ENCODE measurements around the gene MEI1. TPM values are rescaled to one million over a fixed set of nuclear protein-coding genes. Genes with fewer than 3 reads are reported as not detected.
A peak's percentile ranks its signal among the peaks of the same experiment; 100 is the strongest.

Gene MEI1
- total and polyA plus RNA-seq, 2 of the 4 experiments (the other 2 are of a cell fraction): 0.90 to 2.6 TPM

DNA sequence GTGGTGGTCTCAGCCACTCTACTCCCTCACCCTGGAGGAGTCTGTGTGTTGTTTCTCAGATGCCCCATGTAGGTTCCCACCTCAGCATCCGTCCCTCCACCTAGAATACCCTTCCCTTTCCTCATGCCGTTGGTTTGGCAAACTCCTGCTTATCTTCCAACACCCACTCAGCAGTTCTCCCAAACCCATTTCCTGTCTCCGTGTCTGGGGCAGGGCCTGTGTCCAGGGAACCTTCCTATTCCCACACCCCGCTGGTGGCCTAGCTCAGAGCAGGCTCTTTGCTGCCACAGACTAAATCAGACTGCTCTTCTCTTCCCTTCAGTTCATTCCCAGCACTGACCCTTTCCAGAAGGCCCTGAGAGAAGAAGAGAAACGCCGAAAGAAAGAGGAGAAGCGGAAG is 126.1 kb downstream of the MEI1 start:
- no peaks in the 10 kb centered on the region for H3K36me3 ChIP-seq (ENCODE audit: control insufficient read depth, insufficient read depth, low read length)
- H2BK5ac ChIP-seq (ENCODE audit: low read depth, low read length, poor library complexity, severe bottlenecking): no peak overlapping the region
- DNase-seq: peak; percentile 42
- no peak overlapping the region for H3K27ac ChIP-seq (ENCODE audit: insufficient read depth, low read length)
- peaks cover 4% of the 10 kb centered on the region; the same call in 1 of the 2 replicates for H3K9me1 ChIP-seq (ENCODE audit: insufficient read depth, low read length)
- no peak overlapping the region for H2BK20ac ChIP-seq (ENCODE audit: low read depth, low read length)
- peak overlapping the region; percentile 8; the same call in 1 of the 2 replicates for H3K14ac ChIP-seq (replicated peaks; ENCODE audit: low read depth, low read length)
- H4K8ac ChIP-seq (ENCODE audit: low read depth in 2 of 2, low read length in 2 of 2): peak overlapping the region in 1 of 2 experiments; percentile 54; a peak in 1 of 4 replicates
- H3K56ac ChIP-seq (ENCODE audit: extremely low read depth, insufficient read depth, low read length): no peak overlapping the region
- in situ Hi-C loops (cut with MboI; ENCODE audit: low sequenced_read_pairs) (no loop called here), intact Hi-C loops (cut with micrococcal nuclease) (no loop called here), dilution Hi-C loops (cut with HindIII; ENCODE audit: low sequenced_read_pairs, unreplicated experiment) (no loop called here)
- H3K4me2 ChIP-seq (ENCODE audit: low read depth, low read length): no peak overlapping the region
- H3K79me1 ChIP-seq (ENCODE audit: low read depth in 1 of 2, low read length in 2 of 2): peaks cover 0 to 4% of the 10 kb centered on the region in 2 experiments; a peak in 1 of 4 replicates
- H4K20me1 ChIP-seq (ENCODE audit: insufficient read depth, low read length): no peaks in the 10 kb centered on the region
- H2AK5ac ChIP-seq (ENCODE audit: low read depth, low read length): peak overlapping the region; percentile 1; the same call in 1 of the 2 replicates
- H3K9me3 ChIP-seq (ENCODE audit: control insufficient read depth, insufficient read depth, low read length): no peaks in the 10 kb centered on the region
- TF ChIP-seq MXI1 (IDR thresholded peaks at IDR 0.05; ENCODE audit: borderline replicate concordance, low read depth, low read length) (no peak), MAZ (IDR thresholded peaks at IDR 0.05; ENCODE audit: borderline replicate concordance, low read depth, low read length) (no peak), CHD1 (IDR thresholded peaks at IDR 0.05; ENCODE audit: low read depth, low read length) (no peak), MAFK (IDR thresholded peaks at IDR 0.05; ENCODE audit: low read depth, low read length) (no peak)
- TF ChIP-seq, protein P1, sequence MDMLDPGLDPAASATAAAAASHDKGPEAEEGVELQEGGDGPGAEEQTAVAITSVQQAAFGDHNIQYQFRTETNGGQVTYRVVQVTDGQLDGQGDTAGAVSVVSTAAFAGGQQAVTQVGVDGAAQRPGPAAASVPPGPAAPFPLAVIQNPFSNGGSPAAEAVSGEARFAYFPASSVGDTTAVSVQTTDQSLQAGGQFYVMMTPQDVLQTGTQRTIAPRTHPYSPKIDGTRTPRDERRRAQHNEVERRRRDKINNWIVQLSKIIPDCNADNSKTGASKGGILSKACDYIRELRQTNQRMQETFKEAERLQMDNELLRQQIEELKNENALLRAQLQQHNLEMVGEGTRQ (IDR thresholded peaks at IDR 0.05; ENCODE audit: low read depth, low read length): no peak
- POLR2A ChIA-PET (ENCODE audit: unreplicated experiment): no interaction called here
- WGBS, 2 experiments (ENCODE audit: extremely low coverage in 2 of 2, insufficient read length in 1 of 2): 50% methylated on average over 1 of the region's 7 CpGs; no CpG with 5 or more reads in 1 of the 2 experiments
- H4K91ac ChIP-seq (ENCODE audit: insufficient read depth, low read depth, low read length): no peak overlapping the region
- no peaks in the 10 kb centered on the region for H3K27me3 ChIP-seq (ENCODE audit: control insufficient read depth, insufficient read depth, low read length)
- CTCF ChIA-PET: no interaction called here
- H3K4me3 ChIP-seq (ENCODE audit: insufficient read depth, low read depth, low read length): no peak overlapping the region
- no peak overlapping the region for H3K9ac ChIP-seq (ENCODE audit: low read depth, low read length)
- peak overlapping the region; percentile 17; the same call in 1 of the 2 replicates for H3K4ac ChIP-seq (ENCODE audit: low read depth, low read length)
- H2BK15ac ChIP-seq (ENCODE audit: low read depth, low read length): no peak overlapping the region
- peak overlapping the region; percentile 7; the same call in 1 of the 2 replicates for H2BK120ac ChIP-seq (ENCODE audit: low read depth, low read length)
- H2AFZ ChIP-seq (replicated peaks; ENCODE audit: low read length, poor library complexity): peak overlapping the region; percentile 58
- H3K4me1 ChIP-seq (ENCODE audit: control insufficient read depth, insufficient read depth, low read length): peaks cover 20% of the 10 kb centered on the region
- H4K5ac ChIP-seq (ENCODE audit: low read depth, low read length): peak overlapping the region; percentile 43
- no peak overlapping the region for H3K23ac ChIP-seq (ENCODE audit: low read depth, low read length)
- H2AK9ac ChIP-seq (replicated peaks; ENCODE audit: low read depth, low read length, poor library complexity): peak overlapping the region; percentile 8
- ATAC-seq (ENCODE audit: low read depth): peak; percentile 24; the same call in 1 of the 2 replicates
- no TSS peak for BruUV-seq (replicated peaks)
- H3K18ac ChIP-seq (ENCODE audit: low read depth, low read length): no peak overlapping the region; the same call in 1 of the 2 replicates
